H9 (cell line): Measurements from ENCODE around the gene ACADSB. TPM values are rescaled to one million over a fixed set of nuclear protein-coding genes. Genes with fewer than 3 reads are reported as not detected.

Experiments
- DNase-seq: peaks from one replicate; pipeline ENCODE4 v3.0.0-alpha.2; 2017
- H2AFZ ChIP-seq: one replicate; pipeline ENCODE4 v1.6.1; 2013; ENCODE audit warnings: mild to moderate bottlenecking, low read length, control low read depth, moderate library complexity
- H2AK5ac ChIP-seq: 2 replicates; pipeline ENCODE4 v1.6.1; 2013; ENCODE audit warnings: low read length, control low read depth, mixed read lengths; ENCODE audit not compliant: insufficient read length
- H2BK120ac ChIP-seq: one replicate; pipeline ENCODE4 v1.6.1; 2013; ENCODE audit warnings: low read depth, mild to moderate bottlenecking, low read length, control low read depth, inconsistent platforms; ENCODE audit not compliant: poor library complexity, severe bottlenecking
- H2BK12ac ChIP-seq: 2 replicates; pipeline ENCODE4 v1.6.1; 2013; ENCODE audit warnings: low read length, control low read depth, mixed read lengths, low read depth; ENCODE audit not compliant: insufficient read length
- H2BK15ac ChIP-seq: 2 replicates; pipeline ENCODE4 v1.6.1; 2013; ENCODE audit warnings: low read depth, low read length, control low read depth
- H2BK20ac ChIP-seq: one replicate; pipeline ENCODE4 v1.6.1; 2013; ENCODE audit warnings: low read depth, mild to moderate bottlenecking, low read length, control low read depth, inconsistent platforms; ENCODE audit not compliant: poor library complexity, severe bottlenecking
- H2BK5ac ChIP-seq: 2 replicates; pipeline ENCODE4 v1.6.1; 2013; ENCODE audit warnings: low read length, control low read depth, mixed read lengths; ENCODE audit not compliant: insufficient read length
- H3K14ac ChIP-seq: 2 replicates; pipeline ENCODE4 v1.6.1; 2013; ENCODE audit warnings: low read length, control low read depth; ENCODE audit not compliant: insufficient read depth
- H3K18ac ChIP-seq: 2 replicates; pipeline ENCODE4 v1.6.1; 2013; ENCODE audit warnings: low read depth, mild to moderate bottlenecking, mixed read lengths, low read length, control low read depth; ENCODE audit not compliant: insufficient read length
- H3K23ac ChIP-seq: 2 replicates; pipeline ENCODE4 v1.6.1; 2013; ENCODE audit warnings: low read length, control low read depth, mixed read lengths, low read depth; ENCODE audit not compliant: insufficient read length
- H3K23me2 ChIP-seq: 2 replicates; pipeline ENCODE4 v1.6.1; 2013; ENCODE audit warnings: low read depth, mild to moderate bottlenecking, mixed read lengths, low read length, control low read depth; ENCODE audit not compliant: insufficient read length, poor library complexity, severe bottlenecking
- H3K27ac ChIP-seq: 2 replicates; pipeline ENCODE4 v1.5.1; 2013; ENCODE audit warnings: low read length, control low read depth, mixed read lengths, low read depth; ENCODE audit not compliant: insufficient read length
- H3K27me3 ChIP-seq: 2 replicates; pipeline ENCODE4 v1.6.1; 2013; ENCODE audit warnings: low read length, control low read depth, inconsistent platforms; ENCODE audit not compliant: insufficient read depth
- H3K4ac ChIP-seq: 2 replicates; pipeline ENCODE4 v1.6.1; 2013; ENCODE audit warnings: low read depth, mild to moderate bottlenecking, control low read depth, inconsistent platforms, low read length, moderate library complexity
- H3K4me1 ChIP-seq: 2 replicates; pipeline ENCODE4 v1.6.1; 2013; ENCODE audit warnings: low read length, control low read depth, inconsistent platforms; ENCODE audit not compliant: insufficient read depth
- H3K4me2 ChIP-seq: 2 replicates; pipeline ENCODE4 v1.6.1; 2013; ENCODE audit warnings: low read length, control low read depth, mixed read lengths; ENCODE audit not compliant: insufficient read length, insufficient read depth
- H3K56ac ChIP-seq: 2 replicates; pipeline ENCODE4 v1.6.1; 2013; ENCODE audit warnings: low read depth, mild to moderate bottlenecking, mixed read lengths, low read length, control low read depth; ENCODE audit not compliant: insufficient read length
- H3K79me1 ChIP-seq: 2 replicates; pipeline ENCODE4 v1.6.1; 2013; ENCODE audit warnings: low read depth, mild to moderate bottlenecking, moderate library complexity, low read length, control low read depth, inconsistent platforms; ENCODE audit not compliant: insufficient read depth, poor library complexity, severe bottlenecking
- H3K79me2 ChIP-seq: 2 replicates; pipeline ENCODE4 v1.6.1; 2013; ENCODE audit warnings: low read length, control low read depth, inconsistent platforms; ENCODE audit not compliant: insufficient read depth
- H3K9ac ChIP-seq: 2 replicates; pipeline ENCODE4 v1.6.1; 2013; ENCODE audit warnings: low read length, control low read depth, mixed read lengths; ENCODE audit not compliant: insufficient read length; ENCODE audit errors: extremely low read depth
- H3K9me3 ChIP-seq: one replicate; pipeline ENCODE4 v1.6.1; 2013; ENCODE audit warnings: low read depth, low read length, inconsistent platforms; ENCODE audit not compliant: control insufficient read depth
- H3T11ph ChIP-seq: one replicate; pipeline ENCODE4 v1.6.1; 2013; ENCODE audit warnings: mild to moderate bottlenecking, low read length, control low read depth, inconsistent platforms
- H4K20me1 ChIP-seq: one replicate; pipeline ENCODE4 v1.6.1; 2013; ENCODE audit not compliant: control insufficient read depth, insufficient read length, insufficient read depth
- H4K5ac ChIP-seq: 2 replicates; pipeline ENCODE4 v1.6.1; 2013; ENCODE audit warnings: low read depth, mild to moderate bottlenecking, mixed read lengths, low read length, control low read depth; ENCODE audit not compliant: insufficient read length
- H4K8ac ChIP-seq: replicated peaks from 2 replicates; pipeline ENCODE4 v1.6.1; 2013; ENCODE audit warnings: low read length, control low read depth, mixed read lengths, low read depth; ENCODE audit not compliant: insufficient read length
- H4K91ac ChIP-seq: 2 replicates; pipeline ENCODE4 v1.6.1; 2013; ENCODE audit warnings: low read depth, mild to moderate bottlenecking, moderate library complexity, mixed read lengths, low read length, control low read depth; ENCODE audit not compliant: insufficient read length
- H3K27ac Mint-ChIP-seq, 3 experiments: 2 replicates in 2 of 3; 3 replicates in 1 of 3; pipeline ENCODE4 v1.8.0; 2020 to 2021; ENCODE audit warnings: mixed read lengths in 3 of 3, mild to moderate bottlenecking in 1 of 3, moderate library complexity in 1 of 3
- H3K27me3 Mint-ChIP-seq: 2 replicates; pipeline ENCODE4 v1.8.0; 2021; ENCODE audit warnings: low read depth, mild to moderate bottlenecking, moderate library complexity, mixed read lengths
- H3K36me3 Mint-ChIP-seq, 3 experiments: 2 replicates in 2 of 3; 3 replicates in 1 of 3; pipeline ENCODE4 v1.8.0; 2020 to 2021; ENCODE audit warnings: low read depth in 3 of 3, mixed read lengths in 3 of 3; ENCODE audit not compliant: insufficient read depth in 1 of 3
- H3K4me1 Mint-ChIP-seq, 2 experiments: 2 replicates each; pipeline ENCODE4 v1.8.0; 2020; ENCODE audit warnings: mixed read lengths in 2 of 2
- H3K4me3 Mint-ChIP-seq, 2 experiments: 2 replicates in 1 of 2; 3 replicates in 1 of 2; pipeline ENCODE4 v1.8.0; 2020 to 2021; ENCODE audit warnings: mild to moderate bottlenecking in 2 of 2, mixed read lengths in 2 of 2, moderate library complexity in 1 of 2
- H3K9me3 Mint-ChIP-seq, 2 experiments: 2 replicates in 1 of 2; 3 replicates in 1 of 2; pipeline ENCODE4 v1.8.0; 2020; ENCODE audit warnings: mild to moderate bottlenecking in 2 of 2, mixed read lengths in 2 of 2, moderate library complexity in 1 of 2
- CTCF ChIP-seq: fragments of 200-600 bp; sonication (generic); conservative IDR thresholded peaks from 3 replicates; pipeline ENCODE4 v1.8.0; 2021; ENCODE audit warnings: antibody characterized with exemption, mild to moderate bottlenecking
- WGBS: extraction: QIAGEN DNeasy Blood & Tissue Kit; methylation state at CpG from one replicate; pipeline ENCODE4 v1.1.7; 2013; ENCODE audit warnings: missing lambda C conversion rate, low lambda C conversion rate, mixed read lengths; ENCODE audit not compliant: insufficient read length; ENCODE audit errors: extremely low coverage; 5-methylcytosine and 5-hydroxymethylcytosine counted together
- total RNA-seq: library from RNA; stranded (reverse); gene quantifications from 2 replicates; pipeline ENCODE4 v1.2.1, GENCODE V29; 2021

The ACADSB gene
- total RNA-seq, 1 experiment from 2014 or later: 35.1 TPM

- no CpG with 5 or more reads among the region's 3 CpGs for WGBS
- no peak overlapping the region for H2BK120ac ChIP-seq
- no peak overlapping the region for H2BK12ac ChIP-seq
- no peaks in the 10 kb centered on the region for H4K20me1 ChIP-seq
- H2AFZ ChIP-seq: no peak overlapping the region
- peaks cover 6 to 9% of the 10 kb centered on the region in 2 experiments for H3K4me1 Mint-ChIP-seq
- H3K27ac Mint-ChIP-seq: no peak overlapping the region
- no peak overlapping the region for H2BK15ac ChIP-seq
- H3K36me3 Mint-ChIP-seq: no peaks in the 10 kb centered on the region
- H3K4me3 Mint-ChIP-seq: no peak overlapping the region
- no peaks in the 10 kb centered on the region for H3K79me1 ChIP-seq
- H3K79me2 ChIP-seq: no peaks in the 10 kb centered on the region
- no peak overlapping the region for H2BK20ac ChIP-seq
- H3K23me2 ChIP-seq: no peaks in the 10 kb centered on the region
- peaks cover 0 to 3% of the 10 kb centered on the region in 2 experiments; a peak in 3 of 5 replicates for H3K9me3 Mint-ChIP-seq
- H4K91ac ChIP-seq: no peak overlapping the region
- peaks cover 18% of the 10 kb centered on the region for H3K27me3 Mint-ChIP-seq
- DNase-seq: no peak
- H4K8ac ChIP-seq: no peak overlapping the region
- no peaks in the 10 kb centered on the region for H3K27me3 ChIP-seq
- H2BK5ac ChIP-seq: no peak overlapping the region
- H3K23ac ChIP-seq: no peak overlapping the region
- H2AK5ac ChIP-seq: no peak overlapping the region
- no peaks in the 10 kb centered on the region for H3K9me3 ChIP-seq
- peaks cover 4% of the 10 kb centered on the region; the same call in 1 of the 2 replicates for H3K4me1 ChIP-seq
- H3K14ac ChIP-seq: no peak overlapping the region
- no peak overlapping the region for H4K5ac ChIP-seq
- no peak overlapping the region for H3K18ac ChIP-seq
- no peak overlapping the region for H3T11ph ChIP-seq
- no peak overlapping the region for H3K9ac ChIP-seq
- no peak overlapping the region for H3K27ac ChIP-seq
- no peak overlapping the region for H3K4me2 ChIP-seq
- no peak overlapping the region for H3K56ac ChIP-seq
- TF ChIP-seq CTCF: no peak
- no peak overlapping the region for H3K4ac ChIP-seq
These were observed 79.0 kb downstream of the ACADSB start for GRCh38 chr10:123087786-123088185.
